ENCODE results near the gene SCMH1.

SCMH1 gene

GRCh38 chr1:40982721-40983120, 259.4 kb downstream of the SCMH1 start:
- peaks cover 73% of the 10 kb centered on the region for H3K36me3 ChIP-seq
- TF ChIP-seq, protein P1, sequence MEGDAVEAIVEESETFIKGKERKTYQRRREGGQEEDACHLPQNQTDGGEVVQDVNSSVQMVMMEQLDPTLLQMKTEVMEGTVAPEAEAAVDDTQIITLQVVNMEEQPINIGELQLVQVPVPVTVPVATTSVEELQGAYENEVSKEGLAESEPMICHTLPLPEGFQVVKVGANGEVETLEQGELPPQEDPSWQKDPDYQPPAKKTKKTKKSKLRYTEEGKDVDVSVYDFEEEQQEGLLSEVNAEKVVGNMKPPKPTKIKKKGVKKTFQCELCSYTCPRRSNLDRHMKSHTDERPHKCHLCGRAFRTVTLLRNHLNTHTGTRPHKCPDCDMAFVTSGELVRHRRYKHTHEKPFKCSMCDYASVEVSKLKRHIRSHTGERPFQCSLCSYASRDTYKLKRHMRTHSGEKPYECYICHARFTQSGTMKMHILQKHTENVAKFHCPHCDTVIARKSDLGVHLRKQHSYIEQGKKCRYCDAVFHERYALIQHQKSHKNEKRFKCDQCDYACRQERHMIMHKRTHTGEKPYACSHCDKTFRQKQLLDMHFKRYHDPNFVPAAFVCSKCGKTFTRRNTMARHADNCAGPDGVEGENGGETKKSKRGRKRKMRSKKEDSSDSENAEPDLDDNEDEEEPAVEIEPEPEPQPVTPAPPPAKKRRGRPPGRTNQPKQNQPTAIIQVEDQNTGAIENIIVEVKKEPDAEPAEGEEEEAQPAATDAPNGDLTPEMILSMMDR (IDR thresholded peaks at IDR 0.05; ENCODE audit: low read depth, low read length), result no peak
- no peak overlapping the region for H3K4me3 ChIP-seq (ENCODE audit: low read depth, low read length)
- no peaks in the 10 kb centered on the region for H3K9me3 ChIP-seq (ENCODE audit: severe bottlenecking)
- H3K27me3 ChIP-seq (ENCODE audit: insufficient read depth, low read depth, severe bottlenecking), result no peaks in the 10 kb centered on the region
- no peak for DNase-seq
- H3K27ac ChIP-seq, result no peak overlapping the region

GRCh38 chr1:40981691-40982448, 260.2 kb downstream of the SCMH1 start:
- H3K4me3 ChIP-seq (ENCODE audit: low read depth, low read length), result 0 out of 2 replicates have a peak overlapping the region, but pooled peaks have one; percentile 92
- H3K36me3 ChIP-seq, result peaks cover 65% of the 10 kb centered on the region

DNA sequence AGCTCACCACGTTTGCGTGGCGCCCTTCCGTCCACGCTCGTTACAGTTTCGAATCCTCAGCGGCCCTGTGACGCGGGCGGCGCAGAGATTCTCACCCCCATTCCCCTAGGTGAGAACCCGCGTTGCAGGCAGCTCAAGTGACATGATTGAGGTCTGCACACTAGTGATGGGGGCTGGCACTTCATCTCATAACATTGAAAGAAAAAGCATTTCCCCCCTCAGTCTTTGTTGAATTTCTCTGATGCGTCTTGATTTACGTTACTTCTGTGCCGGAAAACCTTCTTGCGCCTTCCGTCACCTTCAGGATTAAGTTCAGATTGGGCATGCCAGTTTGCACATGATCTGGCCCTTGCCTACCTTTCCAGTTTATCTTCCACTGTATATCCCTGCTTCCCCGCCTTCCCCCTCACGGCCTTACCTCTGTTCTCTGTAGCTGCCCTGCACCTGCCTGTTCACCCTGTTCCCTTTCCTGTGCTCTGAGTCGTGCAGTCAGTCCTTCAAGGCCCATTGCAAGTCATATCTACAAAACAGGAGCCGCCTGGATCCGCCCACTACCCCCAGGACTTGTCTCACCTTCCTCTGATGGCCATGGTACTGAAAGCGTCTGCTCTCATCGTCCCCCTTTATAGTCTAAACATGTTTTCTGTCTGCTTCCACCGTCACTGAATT, 261.5 kb downstream of the SCMH1 start:
- peak; percentile 36 for DNase-seq
- Histone ChIP-seq H3K36me3 (peaks cover 52% of the 10 kb centered on the region), H3K4me3 (ENCODE audit: low read depth, low read length) (peak overlapping the region; percentile 92), H3K27ac (peak overlapping the region; percentile 100), H3K27me3 (ENCODE audit: insufficient read depth, low read depth, severe bottlenecking) (no peaks in the 10 kb centered on the region), H3K9me3 (ENCODE audit: severe bottlenecking) (no peaks in the 10 kb centered on the region)
- TF ChIP-seq, protein P1 (IDR thresholded peaks at IDR 0.05; ENCODE audit: low read depth, low read length), result no peak

More at GRCh38 chr1:40981691-40982448, 260.2 kb downstream of the SCMH1 start:
- TF ChIP-seq, protein P1 (IDR thresholded peaks at IDR 0.05; ENCODE audit: low read depth, low read length), result no peak
- Histone ChIP-seq H3K9me3 (ENCODE audit: severe bottlenecking) (no peaks in the 10 kb centered on the region), H3K27me3 (ENCODE audit: insufficient read depth, low read depth, severe bottlenecking) (no peaks in the 10 kb centered on the region), H3K27ac (no peak overlapping the region)
- DNase-seq, result no peak

DNA sequence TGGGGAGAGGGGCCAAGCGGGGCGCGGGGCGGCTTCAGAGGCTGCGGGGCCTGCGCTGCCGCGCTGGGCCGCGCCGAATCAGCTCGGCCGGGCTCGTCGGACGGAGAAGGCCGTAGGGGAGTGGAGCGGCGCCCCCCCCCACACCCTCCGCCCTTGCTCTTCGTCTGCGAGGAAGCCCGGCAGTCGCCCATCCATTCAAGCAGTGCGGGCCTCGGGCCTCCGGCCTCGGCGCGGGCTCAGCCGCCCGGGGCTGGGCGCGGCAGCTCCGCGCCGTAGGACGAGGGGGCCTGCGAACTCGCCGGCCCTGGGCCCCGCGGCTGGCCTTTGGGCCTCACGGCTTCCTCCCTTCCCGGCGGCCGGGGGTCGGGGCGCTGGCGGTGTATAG, 262.0 kb downstream of the SCMH1 start:
- no peaks in the 10 kb centered on the region for H3K9me3 ChIP-seq (ENCODE audit: severe bottlenecking)
- peaks cover 47% of the 10 kb centered on the region for H3K36me3 ChIP-seq
- H3K4me3 ChIP-seq (ENCODE audit: low read depth, low read length), result peak overlapping the region; percentile 92
- no peaks in the 10 kb centered on the region for H3K27me3 ChIP-seq (ENCODE audit: insufficient read depth, low read depth, severe bottlenecking)
- no peak for DNase-seq
- TF ChIP-seq, protein P1 (IDR thresholded peaks at IDR 0.05; ENCODE audit: low read depth, low read length), result no peak
- peak overlapping the region; percentile 100 for H3K27ac ChIP-seq

DNA sequence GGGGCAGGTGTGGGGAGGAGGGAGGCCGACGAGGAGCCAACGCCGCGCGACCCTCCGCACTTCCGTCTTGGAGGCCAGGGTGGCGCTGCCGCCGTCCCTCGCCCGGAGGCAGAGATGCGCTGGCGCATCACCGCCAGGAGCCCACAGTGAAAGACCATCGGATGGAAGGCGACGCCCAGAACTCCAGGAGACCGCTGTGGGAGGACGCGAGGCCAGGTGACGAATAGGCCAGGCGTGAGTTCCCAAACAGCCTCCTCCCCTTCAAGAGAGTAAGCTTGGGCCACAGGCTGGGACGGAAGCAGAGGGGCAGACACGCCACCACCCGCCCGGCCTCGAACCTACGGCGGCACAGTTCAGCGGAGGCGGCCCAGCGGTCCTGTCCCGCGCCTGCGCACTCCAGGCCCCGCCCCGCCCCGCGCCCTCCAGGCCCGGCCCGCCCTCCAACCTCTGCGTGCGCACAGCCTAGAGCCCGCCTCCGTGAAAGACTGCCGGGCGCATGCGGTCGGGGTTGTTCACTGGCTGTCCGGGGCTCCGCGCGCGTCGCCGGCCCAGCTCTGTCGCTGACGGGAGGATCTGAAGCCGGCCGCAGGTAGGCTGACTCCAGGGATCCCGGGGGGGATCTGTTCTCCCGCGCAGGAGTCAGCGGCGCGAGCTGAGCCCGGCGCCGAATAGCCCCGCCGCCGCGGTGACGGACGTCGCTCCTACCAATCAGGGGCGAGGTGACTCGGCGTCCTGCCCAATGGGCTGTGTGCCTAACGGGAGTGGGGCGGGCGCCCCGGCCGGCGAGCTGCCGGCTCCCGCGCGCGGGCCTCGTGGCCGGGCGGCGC, 262.7 kb downstream of the SCMH1 start, which contains the start of gene CTPS1:
TSS of gene CTPS1 (plus strand) at position 456 of the 827 bp plus-strand sequence. CDS start 3,595 bp downstream, outside the sequence.
- H3K4me3 ChIP-seq (ENCODE audit: low read depth, low read length), result peak within 1 kb of the TSS; percentile 92
- peak; percentile 94 for DNase-seq
- TF ChIP-seq, protein P1 (IDR thresholded peaks at IDR 0.05; ENCODE audit: low read depth, low read length), result no peak

More for the DNA sequence above, 262.7 kb downstream of the SCMH1 start, which contains the start of gene CTPS1:
- Histone ChIP-seq H3K27me3 (ENCODE audit: insufficient read depth, low read depth, severe bottlenecking) (no peaks in the 10 kb centered on the region), H3K36me3 (peaks cover 41% of the 10 kb centered on the region), H3K9me3 (ENCODE audit: severe bottlenecking) (no peaks in the 10 kb centered on the region), H3K27ac (peak within 1 kb of the TSS; percentile 100)
